Esophagus squamous epithelium (tissue), 4 donors: Measurements from ENCODE around the gene KCNQ4.

Source experiments
- POLR2A ChIP-seq, 4 donors: fragments of 450-650 bp; IDR thresholded peaks; one replicate each; pipeline ENCODE4 v1.6.1; 2017; ENCODE audit warnings: antibody characterized with exemption in 4 of 4, mild to moderate bottlenecking in 4 of 4, moderate library complexity in 3 of 4
- TF ChIP-seq, protein P1 (sequence below), 6 experiments: fragments of 450-650 bp in 4 of 6; fragments of 200-600 bp in 2 of 6; sonication (generic) in 2 of 6; IDR thresholded peaks; one replicate each; pipeline ENCODE4 v1.5.1; 2016 to 2019; ENCODE audit warnings: antibody characterized with exemption in 6 of 6, mild to moderate bottlenecking in 4 of 6, moderate library complexity in 4 of 6

DNA sequence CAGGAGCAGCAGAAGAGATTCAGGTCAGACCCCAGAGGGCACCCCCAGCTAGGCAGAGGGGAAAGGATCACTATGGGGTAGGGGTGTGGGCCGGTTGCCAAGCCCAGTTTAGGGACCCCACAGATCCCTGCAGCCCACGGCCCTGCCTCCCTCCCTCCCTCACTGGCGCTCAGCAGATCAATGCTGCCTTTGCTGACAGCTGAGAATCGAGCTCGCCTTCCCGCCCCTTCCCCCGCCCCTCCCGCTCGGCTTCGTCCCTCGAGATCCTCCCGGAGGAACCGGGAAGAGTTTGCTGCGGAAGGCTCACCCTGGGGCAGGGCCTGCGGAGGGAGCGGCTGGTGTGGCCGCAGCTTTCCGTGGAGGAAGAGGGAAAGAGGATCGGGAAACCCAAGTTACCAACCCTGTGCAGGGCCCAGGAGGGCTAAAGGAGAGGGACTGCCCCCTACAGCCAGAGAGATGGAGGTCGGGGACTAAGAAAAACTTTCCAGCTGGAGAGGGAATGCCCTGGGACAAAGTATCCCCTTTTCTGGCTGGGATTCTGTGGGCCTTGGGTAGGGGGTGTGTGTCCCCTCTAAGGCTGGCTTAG, 1.1 kb upstream of the KCNQ4 start:
- TF ChIP-seq, protein P1, sequence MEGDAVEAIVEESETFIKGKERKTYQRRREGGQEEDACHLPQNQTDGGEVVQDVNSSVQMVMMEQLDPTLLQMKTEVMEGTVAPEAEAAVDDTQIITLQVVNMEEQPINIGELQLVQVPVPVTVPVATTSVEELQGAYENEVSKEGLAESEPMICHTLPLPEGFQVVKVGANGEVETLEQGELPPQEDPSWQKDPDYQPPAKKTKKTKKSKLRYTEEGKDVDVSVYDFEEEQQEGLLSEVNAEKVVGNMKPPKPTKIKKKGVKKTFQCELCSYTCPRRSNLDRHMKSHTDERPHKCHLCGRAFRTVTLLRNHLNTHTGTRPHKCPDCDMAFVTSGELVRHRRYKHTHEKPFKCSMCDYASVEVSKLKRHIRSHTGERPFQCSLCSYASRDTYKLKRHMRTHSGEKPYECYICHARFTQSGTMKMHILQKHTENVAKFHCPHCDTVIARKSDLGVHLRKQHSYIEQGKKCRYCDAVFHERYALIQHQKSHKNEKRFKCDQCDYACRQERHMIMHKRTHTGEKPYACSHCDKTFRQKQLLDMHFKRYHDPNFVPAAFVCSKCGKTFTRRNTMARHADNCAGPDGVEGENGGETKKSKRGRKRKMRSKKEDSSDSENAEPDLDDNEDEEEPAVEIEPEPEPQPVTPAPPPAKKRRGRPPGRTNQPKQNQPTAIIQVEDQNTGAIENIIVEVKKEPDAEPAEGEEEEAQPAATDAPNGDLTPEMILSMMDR (IDR thresholded peaks at IDR 0.05) = no peak
- no peak for TF ChIP-seq POLR2A (IDR thresholded peaks at IDR 0.05)
